Peyer's patch (tissue), 4 donors: ENCODE data around the gene CTSZ.

Source experiments
- POLR2A ChIP-seq, 2 donors: fragments of 450-650 bp; IDR thresholded peaks; one replicate each; pipeline ENCODE4 v1.5.1; 2017; ENCODE audit warnings: antibody characterized with exemption in 2 of 2, mild to moderate bottlenecking in 2 of 2, moderate library complexity in 2 of 2
- TF ChIP-seq, protein P1 (sequence below), 6 experiments: fragments of 450-650 bp in 4 of 6; fragments of 200-600 bp in 2 of 6; sonication (generic) in 1 of 6; IDR thresholded peaks; one replicate each; pipeline ENCODE4 v1.5.1; 2017 to 2019; ENCODE audit warnings: antibody characterized with exemption in 6 of 6, mild to moderate bottlenecking in 3 of 6, moderate library complexity in 1 of 6

- TF ChIP-seq, protein P1, sequence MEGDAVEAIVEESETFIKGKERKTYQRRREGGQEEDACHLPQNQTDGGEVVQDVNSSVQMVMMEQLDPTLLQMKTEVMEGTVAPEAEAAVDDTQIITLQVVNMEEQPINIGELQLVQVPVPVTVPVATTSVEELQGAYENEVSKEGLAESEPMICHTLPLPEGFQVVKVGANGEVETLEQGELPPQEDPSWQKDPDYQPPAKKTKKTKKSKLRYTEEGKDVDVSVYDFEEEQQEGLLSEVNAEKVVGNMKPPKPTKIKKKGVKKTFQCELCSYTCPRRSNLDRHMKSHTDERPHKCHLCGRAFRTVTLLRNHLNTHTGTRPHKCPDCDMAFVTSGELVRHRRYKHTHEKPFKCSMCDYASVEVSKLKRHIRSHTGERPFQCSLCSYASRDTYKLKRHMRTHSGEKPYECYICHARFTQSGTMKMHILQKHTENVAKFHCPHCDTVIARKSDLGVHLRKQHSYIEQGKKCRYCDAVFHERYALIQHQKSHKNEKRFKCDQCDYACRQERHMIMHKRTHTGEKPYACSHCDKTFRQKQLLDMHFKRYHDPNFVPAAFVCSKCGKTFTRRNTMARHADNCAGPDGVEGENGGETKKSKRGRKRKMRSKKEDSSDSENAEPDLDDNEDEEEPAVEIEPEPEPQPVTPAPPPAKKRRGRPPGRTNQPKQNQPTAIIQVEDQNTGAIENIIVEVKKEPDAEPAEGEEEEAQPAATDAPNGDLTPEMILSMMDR (IDR thresholded peaks at IDR 0.05): no peak
- TF ChIP-seq POLR2A (IDR thresholded peaks at IDR 0.05): no peak
Measured at GRCh38 chr20:59013031-59013951, 6.2 kb upstream of the CTSZ start.
